Measurements from ENCODE around the gene C2orf49.

The C2orf49 gene

GRCh38 chr2:105307146-105307545 lies 30.2 kb upstream of the C2orf49 start:
- TF ChIP-seq, protein P1, sequence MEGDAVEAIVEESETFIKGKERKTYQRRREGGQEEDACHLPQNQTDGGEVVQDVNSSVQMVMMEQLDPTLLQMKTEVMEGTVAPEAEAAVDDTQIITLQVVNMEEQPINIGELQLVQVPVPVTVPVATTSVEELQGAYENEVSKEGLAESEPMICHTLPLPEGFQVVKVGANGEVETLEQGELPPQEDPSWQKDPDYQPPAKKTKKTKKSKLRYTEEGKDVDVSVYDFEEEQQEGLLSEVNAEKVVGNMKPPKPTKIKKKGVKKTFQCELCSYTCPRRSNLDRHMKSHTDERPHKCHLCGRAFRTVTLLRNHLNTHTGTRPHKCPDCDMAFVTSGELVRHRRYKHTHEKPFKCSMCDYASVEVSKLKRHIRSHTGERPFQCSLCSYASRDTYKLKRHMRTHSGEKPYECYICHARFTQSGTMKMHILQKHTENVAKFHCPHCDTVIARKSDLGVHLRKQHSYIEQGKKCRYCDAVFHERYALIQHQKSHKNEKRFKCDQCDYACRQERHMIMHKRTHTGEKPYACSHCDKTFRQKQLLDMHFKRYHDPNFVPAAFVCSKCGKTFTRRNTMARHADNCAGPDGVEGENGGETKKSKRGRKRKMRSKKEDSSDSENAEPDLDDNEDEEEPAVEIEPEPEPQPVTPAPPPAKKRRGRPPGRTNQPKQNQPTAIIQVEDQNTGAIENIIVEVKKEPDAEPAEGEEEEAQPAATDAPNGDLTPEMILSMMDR (conservative IDR thresholded peaks at IDR 0.05; ENCODE audit: low read depth, low read length): no peak
- Histone ChIP-seq H3K4me1 (ENCODE audit: low read depth, poor library complexity, severe bottlenecking) (no peaks in the 10 kb centered on the region), H3K79me2 (ENCODE audit: insufficient read depth, low read depth) (peaks cover 19% of the 10 kb centered on the region), H3K27me3 (ENCODE audit: insufficient read depth, low read depth) (no peaks in the 10 kb centered on the region), H3K4me3 (IDR thresholded peaks at IDR 0.05; ENCODE audit: insufficient read depth, low read depth, low read length) (no peak overlapping the region), H2AFZ (ENCODE audit: low read depth) (no peak overlapping the region), H4K20me1 (ENCODE audit: insufficient read depth) (no peaks in the 10 kb centered on the region), H3K9ac (no peak overlapping the region), H3K27ac (no peak overlapping the region), H3K4me2 (no peak overlapping the region), H3K36me3 (ENCODE audit: insufficient read depth) (no peaks in the 10 kb centered on the region)

DNA sequence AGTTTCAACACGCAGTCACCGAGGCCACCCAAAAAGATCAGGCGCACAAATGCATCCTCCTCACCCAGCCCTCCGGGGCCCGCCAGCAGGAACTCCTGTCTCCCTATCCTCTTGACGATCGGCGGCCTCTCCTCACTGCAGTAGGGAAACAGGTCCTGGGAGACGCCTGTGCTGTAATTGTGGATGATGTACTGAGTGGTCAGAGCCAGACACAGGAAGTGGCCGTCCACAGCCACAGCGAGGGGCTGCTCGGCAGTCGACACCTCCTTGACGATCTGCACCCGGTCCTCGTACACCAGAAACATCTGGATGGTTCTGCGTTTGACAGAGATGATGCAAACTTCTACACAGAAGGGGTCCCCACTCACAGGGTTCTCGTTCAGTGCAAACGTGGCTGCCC lies 29.8 kb upstream of the C2orf49 start:
- Histone ChIP-seq H4K20me1 (ENCODE audit: insufficient read depth) (no peaks in the 10 kb centered on the region), H3K4me3 (IDR thresholded peaks at IDR 0.05; ENCODE audit: insufficient read depth, low read depth, low read length) (no peak overlapping the region), H3K4me1 (ENCODE audit: low read depth, poor library complexity, severe bottlenecking) (no peaks in the 10 kb centered on the region), H3K79me2 (ENCODE audit: insufficient read depth, low read depth) (peaks cover 19% of the 10 kb centered on the region), H3K27ac (no peak overlapping the region), H3K4me2 (no peak overlapping the region), H3K36me3 (ENCODE audit: insufficient read depth) (no peaks in the 10 kb centered on the region), H2AFZ (ENCODE audit: low read depth) (no peak overlapping the region), H3K9ac (no peak overlapping the region), H3K27me3 (ENCODE audit: insufficient read depth, low read depth) (no peaks in the 10 kb centered on the region)
- TF ChIP-seq, protein P1 (conservative IDR thresholded peaks at IDR 0.05; ENCODE audit: low read depth, low read length): no peak

- Histone ChIP-seq H3K27ac (no peak overlapping the region), H3K4me1 (ENCODE audit: low read depth, poor library complexity, severe bottlenecking) (no peaks in the 10 kb centered on the region), H2AFZ (ENCODE audit: low read depth) (no peak overlapping the region), H3K79me2 (ENCODE audit: insufficient read depth, low read depth) (peaks cover 19% of the 10 kb centered on the region; the same call in 1 of the 2 replicates), H3K4me2 (no peak overlapping the region), H3K36me3 (ENCODE audit: insufficient read depth) (no peaks in the 10 kb centered on the region), H3K9ac (no peak overlapping the region), H3K4me3 (IDR thresholded peaks at IDR 0.05; ENCODE audit: insufficient read depth, low read depth, low read length) (no peak overlapping the region), H3K27me3 (ENCODE audit: insufficient read depth, low read depth) (no peaks in the 10 kb centered on the region), H4K20me1 (ENCODE audit: insufficient read depth) (no peaks in the 10 kb centered on the region)
- TF ChIP-seq, protein P1 (conservative IDR thresholded peaks at IDR 0.05; ENCODE audit: low read depth, low read length): no peak
Measured at GRCh38 chr2:105307962-105308361, 29.4 kb upstream of the C2orf49 start.

- H3K27me3 ChIP-seq (ENCODE audit: insufficient read depth, low read depth): no peaks in the 10 kb centered on the region
- no peak overlapping the region for H3K27ac ChIP-seq
- no peak overlapping the region for H3K4me2 ChIP-seq
- no peak overlapping the region for H3K9ac ChIP-seq
- TF ChIP-seq, protein P1 (conservative IDR thresholded peaks at IDR 0.05; ENCODE audit: low read depth, low read length): no peak
- no peak overlapping the region for H3K4me3 ChIP-seq (IDR thresholded peaks at IDR 0.05; ENCODE audit: insufficient read depth, low read depth, low read length)
- no peaks in the 10 kb centered on the region for H4K20me1 ChIP-seq (ENCODE audit: insufficient read depth)
- no peaks in the 10 kb centered on the region for H3K36me3 ChIP-seq (ENCODE audit: insufficient read depth)
- no peaks in the 10 kb centered on the region for H3K4me1 ChIP-seq (ENCODE audit: low read depth, poor library complexity, severe bottlenecking)
- H2AFZ ChIP-seq (ENCODE audit: low read depth): no peak overlapping the region
- H3K79me2 ChIP-seq (ENCODE audit: insufficient read depth, low read depth): peaks cover 19% of the 10 kb centered on the region; the same call in 1 of the 2 replicates
Measured at GRCh38 chr2:105308382-105309146, 28.8 kb upstream of the C2orf49 start.

Measured in KMS-11 (cell line).